HT-29 (cell line): ENCODE data around the gene FANCE. TPM values are rescaled to one million over a fixed set of nuclear protein-coding genes. Genes with fewer than 3 reads are reported as not detected.

Experiments
- small RNA-seq: library from RNA; depleted of rRNA; stranded (forward); fragments of <200 nt; gene quantifications from one replicate; pipeline ENCODE3, GENCODE V24; 2014
- total RNA-seq: library from RNA; depleted of rRNA; stranded (reverse); fragments of >200 nt; shearing (Covaris generic); gene quantifications from 2 replicates; pipeline ENCODE4 v1.2.3, GENCODE V29; 2014; rRNA removed

The FANCE gene
- total RNA-seq, 1 experiment from 2014 or later = 8.6 TPM

Small RNA genes within 50 kb of the gene (small RNA-seq; reads per million reads assigned to genes)
- not detected for gene MIR7111

Other genes starting within 250 kb of the FANCE start
- gene SCUBE3, start 238.4 kb upstream of the FANCE start, total RNA-seq = not detected in 2 replicates
- gene ZNF76, start 192.6 kb upstream of the FANCE start, total RNA-seq = 19.5 and 23.1 TPM in 2 replicates
- 2.0 and 3.2 TPM in 2 replicates for gene DEF6, start 154.5 kb upstream of the FANCE start, total RNA-seq
- gene PPARD, start 109.8 kb upstream of the FANCE start, total RNA-seq = 10.1 and 13.7 TPM in 2 replicates
- gene RPL10A, start 16.1 kb downstream of the FANCE start, total RNA-seq = 1,706 and 1,805 TPM in 2 replicates
- gene TEAD3, start 44.7 kb downstream of the FANCE start, total RNA-seq = 25.7 and 27.4 TPM in 2 replicates
- gene TULP1, start 60.6 kb downstream of the FANCE start, total RNA-seq = 0.48 TPM in 1 of 2 replicates, not detected in the other
- gene FKBP5, start 236.6 kb downstream of the FANCE start, total RNA-seq = 6.6 and 7.7 TPM in 2 replicates